ENCODE measurements around the gene LMTK2.

GRCh38 chr7:98191668-98192431 is 85.2 kb downstream of the LMTK2 start:
- TF ChIP-seq CTCF (IDR thresholded peaks at IDR 0.05; ENCODE audit: borderline replicate concordance, extremely low read depth, low read length, poor library complexity, severe bottlenecking) (no peak), EZH2 (IDR thresholded peaks at IDR 0.05; ENCODE audit: borderline replicate concordance, low read depth, low read length, severe bottlenecking) (no peak)
